ENCODE measurements around the gene RNF13. TPM values are rescaled to one million over a fixed set of nuclear protein-coding genes. Genes with fewer than 3 reads are reported as not detected.
"Not testable (repeated sequence)": the region's sequence is repeated elsewhere in the genome, so short reads cannot be mapped to it uniquely, and the experiment has no call there.

RNF13 gene
- total and polyA plus RNA-seq, 2 donors (not counting 3 experiments of a cell fraction or from before 2014, with no cell fraction given): 16.4 to 27.1 TPM

DNA sequence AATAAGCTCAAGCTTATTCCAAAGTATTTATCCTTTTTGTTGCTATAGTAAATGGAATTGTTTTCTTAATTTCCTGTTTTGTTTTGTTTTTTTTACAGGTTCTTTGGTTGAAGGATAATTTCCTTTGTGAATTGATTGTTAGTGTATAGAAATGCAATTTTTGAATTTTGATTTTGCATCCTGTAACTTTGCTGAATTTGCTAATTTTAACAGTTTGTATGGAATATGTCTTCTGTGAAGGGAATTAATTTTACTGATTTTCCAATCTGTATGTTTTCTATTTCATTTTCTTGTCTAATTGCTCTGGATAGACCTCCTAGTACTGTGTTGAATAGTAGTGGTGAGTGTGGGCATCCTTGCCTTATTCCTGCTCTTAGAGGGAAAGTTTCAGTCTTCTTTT, 129.4 kb downstream of the RNF13 start:
- ChIA-PET CTCF (no interaction called here), POLR2A (no interaction called here)
- Histone ChIP-seq H3K4me2 (ENCODE audit: insufficient read depth, low read length) (no peak overlapping the region), H3K9me3 (replicated peaks; ENCODE audit: control insufficient read depth, insufficient read depth, low read length) (no peaks in the 10 kb centered on the region), H3K36me3 (ENCODE audit: control insufficient read depth in 2 of 2, extremely low read depth in 1 of 2, insufficient read depth in 2 of 2, low read length in 2 of 2) (no peaks in the 10 kb centered on the region), H3K9me1 (replicated peaks; ENCODE audit: control insufficient read depth, extremely low read depth, insufficient read depth, low read length) (no peaks in the 10 kb centered on the region), H2AFZ (ENCODE audit: low read depth, low read length) (no peak overlapping the region), H3K27me3 (ENCODE audit: control insufficient read depth in 2 of 2, insufficient read depth in 2 of 2, low read length in 2 of 2) (no peaks in the 10 kb centered on the region), H3K79me2 (ENCODE audit: control insufficient read depth, insufficient read depth, low read length) (no peaks in the 10 kb centered on the region), H4K20me1 (replicated peaks; ENCODE audit: control insufficient read depth, extremely low read depth, insufficient read depth, low read length) (no peaks in the 10 kb centered on the region), H3K27ac (ENCODE audit: insufficient read depth, low read depth, low read length) (no peak overlapping the region), H3K9ac (replicated peaks; ENCODE audit: extremely low read depth, insufficient read depth, low read length) (no peak overlapping the region), H3K4me3 (replicated peaks in 1 of 3; ENCODE audit: insufficient read depth in 1 of 3, low read depth in 1 of 3, low read length in 3 of 3) (no peak overlapping the region), H3K4me1 (ENCODE audit: control insufficient read depth, extremely low read depth, insufficient read depth, low read length) (no peaks in the 10 kb centered on the region)
- DNase-seq (ENCODE audit: low read depth, low spot score): no peak
- dilution Hi-C loops (cut with MboI; ENCODE audit: extremely low pct_ligation_motif_present, low sequenced_read_pairs): no loop called here
- BruUV-seq (replicated peaks): no TSS peak
- intact Hi-C loops (cut with micrococcal nuclease): no loop called here
- no peak for TF ChIP-seq GATA2 (IDR thresholded peaks at IDR 0.05; ENCODE audit: insufficient read depth, insufficient read length, low read depth, low read length)
- TF ChIP-seq, protein P1, sequence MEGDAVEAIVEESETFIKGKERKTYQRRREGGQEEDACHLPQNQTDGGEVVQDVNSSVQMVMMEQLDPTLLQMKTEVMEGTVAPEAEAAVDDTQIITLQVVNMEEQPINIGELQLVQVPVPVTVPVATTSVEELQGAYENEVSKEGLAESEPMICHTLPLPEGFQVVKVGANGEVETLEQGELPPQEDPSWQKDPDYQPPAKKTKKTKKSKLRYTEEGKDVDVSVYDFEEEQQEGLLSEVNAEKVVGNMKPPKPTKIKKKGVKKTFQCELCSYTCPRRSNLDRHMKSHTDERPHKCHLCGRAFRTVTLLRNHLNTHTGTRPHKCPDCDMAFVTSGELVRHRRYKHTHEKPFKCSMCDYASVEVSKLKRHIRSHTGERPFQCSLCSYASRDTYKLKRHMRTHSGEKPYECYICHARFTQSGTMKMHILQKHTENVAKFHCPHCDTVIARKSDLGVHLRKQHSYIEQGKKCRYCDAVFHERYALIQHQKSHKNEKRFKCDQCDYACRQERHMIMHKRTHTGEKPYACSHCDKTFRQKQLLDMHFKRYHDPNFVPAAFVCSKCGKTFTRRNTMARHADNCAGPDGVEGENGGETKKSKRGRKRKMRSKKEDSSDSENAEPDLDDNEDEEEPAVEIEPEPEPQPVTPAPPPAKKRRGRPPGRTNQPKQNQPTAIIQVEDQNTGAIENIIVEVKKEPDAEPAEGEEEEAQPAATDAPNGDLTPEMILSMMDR (IDR thresholded peaks at IDR 0.05; ENCODE audit: extremely low read depth in 1 of 2, insufficient read depth in 1 of 2, low read depth in 1 of 2, low read length in 2 of 2): no peak
- no peak for FAIRE-seq

DNA sequence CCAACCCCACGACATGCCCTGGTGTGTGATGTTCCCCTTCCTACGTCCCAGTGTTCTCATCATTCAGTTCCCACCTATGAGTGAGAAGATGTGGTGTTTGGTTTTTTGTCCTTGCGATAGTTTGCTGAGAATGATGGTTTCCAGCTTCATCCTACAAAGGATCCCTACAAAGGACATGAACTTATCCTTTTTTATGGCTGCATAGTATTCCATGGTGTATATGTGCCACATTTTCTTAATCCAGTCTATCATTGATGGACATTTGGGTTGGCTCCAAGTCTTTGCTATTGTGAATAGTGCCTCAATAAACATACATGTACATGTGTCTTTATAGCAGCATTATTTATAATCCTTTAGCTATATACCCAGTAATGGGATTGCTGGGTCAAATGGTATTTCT, 131.0 kb downstream of the RNF13 start:
- BruUV-seq (replicated peaks); H3K27me3 ChIP-seq (ENCODE audit: control insufficient read depth in 2 of 2, insufficient read depth in 2 of 2, low read length in 2 of 2); H3K79me2 ChIP-seq (ENCODE audit: control insufficient read depth, insufficient read depth, low read length); H3K4me1 ChIP-seq (ENCODE audit: control insufficient read depth, extremely low read depth, insufficient read depth, low read length); CTCF ChIA-PET; H3K36me3 ChIP-seq (ENCODE audit: control insufficient read depth in 2 of 2, extremely low read depth in 1 of 2, insufficient read depth in 2 of 2, low read length in 2 of 2); H4K20me1 ChIP-seq (replicated peaks; ENCODE audit: control insufficient read depth, extremely low read depth, insufficient read depth, low read length); H3K4me2 ChIP-seq (ENCODE audit: insufficient read depth, low read length); FAIRE-seq; dilution Hi-C loops (cut with MboI; ENCODE audit: extremely low pct_ligation_motif_present, low sequenced_read_pairs); DNase-seq (ENCODE audit: low read depth, low spot score); intact Hi-C loops (cut with micrococcal nuclease); H2AFZ ChIP-seq (ENCODE audit: low read depth, low read length); POLR2A ChIA-PET; H3K9me1 ChIP-seq (replicated peaks; ENCODE audit: control insufficient read depth, extremely low read depth, insufficient read depth, low read length); H3K27ac ChIP-seq (ENCODE audit: insufficient read depth, low read depth, low read length); H3K4me3 ChIP-seq (replicated peaks in 1 of 3; ENCODE audit: insufficient read depth in 1 of 3, low read depth in 1 of 3, low read length in 3 of 3); H3K9me3 ChIP-seq (replicated peaks; ENCODE audit: control insufficient read depth, insufficient read depth, low read length); H3K9ac ChIP-seq (replicated peaks; ENCODE audit: extremely low read depth, insufficient read depth, low read length): not testable (repeated sequence)

Measured in endothelial cell of umbilical vein (primary cell).